CD4-positive, alpha-beta T cell treated with Interleukin-10 for 1 hour (primary cell): ENCODE data around the gene MRPS25.

Experiments
- DNase-seq: peaks from one replicate; pipeline ENCODE4 v3.0.0-alpha.2; 2020

The MRPS25 gene

DNA sequence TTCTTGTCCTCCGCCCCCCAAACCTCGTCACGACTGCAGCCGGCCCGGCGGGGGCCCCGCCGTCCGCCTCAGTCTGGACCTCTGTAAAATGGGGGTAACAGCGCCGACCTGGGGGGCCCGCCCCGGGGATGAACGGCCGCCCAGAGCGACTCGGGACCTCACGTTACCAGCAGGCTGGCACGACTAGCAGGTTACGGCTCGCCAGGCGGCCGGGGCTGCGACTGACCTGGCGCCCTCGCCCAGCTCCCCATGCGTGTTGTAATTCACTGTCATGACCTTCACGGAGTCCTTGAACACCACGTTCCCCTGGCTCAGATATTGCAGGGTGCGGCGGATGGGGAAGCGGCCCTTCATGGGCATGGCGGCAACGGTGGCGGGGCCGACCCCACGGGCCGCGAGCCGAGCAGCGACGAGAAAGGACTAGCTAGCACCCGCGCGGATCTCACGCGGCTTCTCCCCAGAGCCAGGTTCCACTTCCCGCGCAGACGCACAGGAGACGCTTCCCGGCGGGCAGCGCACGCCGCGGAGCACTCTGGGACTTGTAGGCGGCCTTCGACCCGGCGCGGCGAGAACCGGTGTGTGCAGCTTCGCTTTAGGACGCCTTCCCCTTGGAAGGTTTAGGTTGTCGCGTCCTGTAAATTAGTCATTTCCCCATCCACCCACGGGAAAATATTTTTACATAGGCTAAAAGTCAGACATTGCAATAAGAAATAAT lies at the start of gene MRPS25:
Gene MRPS25 (minus strand): TSS at position 481 of the 715 bp plus-strand sequence. CDS start 121 bp downstream, at position 360.
- peak; percentile 91 for DNase-seq

DNA sequence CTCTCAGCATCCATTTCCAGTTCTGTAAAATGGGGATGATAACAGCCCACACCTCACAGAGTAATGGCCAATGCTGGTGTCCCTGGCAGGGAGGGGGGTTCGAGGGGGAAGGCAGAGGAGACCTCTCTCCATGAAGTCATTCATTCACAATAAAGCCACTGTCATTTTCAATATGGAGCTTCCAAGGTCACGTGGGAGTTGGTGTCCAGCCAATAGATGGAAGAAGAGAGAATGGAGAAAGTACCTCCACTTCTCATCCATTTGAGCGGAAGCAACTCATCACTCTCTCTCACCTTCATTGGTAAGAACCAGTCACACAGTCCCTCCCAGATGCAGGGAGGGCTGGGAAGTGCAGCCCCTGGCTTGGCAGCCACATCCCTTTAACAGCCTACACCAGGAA lies 48.8 kb upstream of the MRPS25 start:
- no peak for DNase-seq

DNA sequence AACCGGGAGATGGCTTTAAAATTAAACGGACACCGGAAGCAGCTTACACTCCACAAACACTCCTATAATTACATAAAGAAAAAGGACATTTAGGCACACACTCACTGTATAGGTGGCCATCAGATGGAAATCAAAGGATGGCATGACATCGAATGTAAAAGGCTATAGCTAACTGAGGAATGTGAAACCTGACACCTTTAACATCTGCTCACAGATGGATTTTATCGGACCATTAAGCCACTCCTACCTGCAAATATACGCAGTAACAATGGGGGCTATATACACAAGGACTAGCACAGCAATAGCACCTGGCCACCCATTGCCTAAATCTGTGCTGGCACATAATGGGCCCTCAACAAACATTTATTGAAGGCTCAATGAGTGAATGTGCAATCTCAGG lies 48.4 kb upstream of the MRPS25 start:
- no peak for DNase-seq

DNA sequence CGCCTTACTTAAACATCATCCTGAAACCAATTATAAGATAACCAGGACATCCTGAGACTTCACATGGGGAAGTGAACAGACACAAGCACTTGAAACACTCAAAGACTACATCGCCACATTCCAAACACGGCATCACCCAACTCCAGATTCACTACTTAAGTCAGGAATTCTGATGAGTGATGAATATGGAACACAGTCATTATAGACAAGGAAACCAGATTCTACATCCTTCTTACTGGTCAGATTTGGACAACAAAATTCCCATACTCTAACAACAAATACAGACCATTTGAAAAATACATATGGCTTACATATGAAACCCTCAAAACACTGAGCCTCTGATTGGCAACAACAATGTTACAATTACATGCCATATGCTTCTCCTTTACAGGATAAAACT lies 46.9 kb upstream of the MRPS25 start:
- DNase-seq = no peak

DNA sequence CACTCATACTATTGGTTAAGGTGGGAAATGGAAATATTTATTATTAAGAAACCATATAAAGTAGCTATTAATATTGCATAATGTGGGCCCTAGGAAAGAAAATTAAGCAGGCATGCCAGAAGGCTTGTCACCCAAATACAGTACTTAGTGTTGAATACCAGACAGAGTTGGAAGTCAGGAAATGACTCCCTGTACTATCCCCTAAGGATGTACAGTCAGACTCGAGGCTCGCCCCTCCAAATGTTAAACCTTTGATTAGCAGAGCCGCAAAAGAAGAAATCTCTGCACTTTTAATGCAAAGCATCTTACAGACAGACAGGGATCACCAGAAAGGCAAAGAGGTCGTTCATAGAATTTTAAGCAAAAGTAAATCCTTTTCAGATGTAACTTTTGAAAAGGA lies 45.1 kb upstream of the MRPS25 start:
- DNase-seq = no peak

DNA sequence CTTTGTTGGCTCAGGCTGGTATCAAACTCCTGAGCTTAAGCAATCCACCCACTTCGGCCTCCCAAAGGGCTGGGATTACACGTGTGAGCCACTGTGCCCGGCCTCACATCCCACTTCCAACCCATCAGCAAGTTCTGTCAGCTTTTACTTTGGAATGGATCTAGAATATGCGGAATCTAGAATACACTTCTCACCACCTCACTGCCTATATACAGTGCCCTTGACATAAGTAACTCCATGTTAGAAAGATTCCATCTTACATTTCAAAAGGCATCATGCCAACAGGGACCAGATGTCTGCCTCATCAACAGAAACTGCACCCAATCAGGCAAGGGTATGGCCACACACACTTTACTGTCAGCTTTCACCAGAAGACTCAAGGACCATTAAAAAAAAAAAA lies 43.8 kb upstream of the MRPS25 start:
- no peak for DNase-seq

DNA sequence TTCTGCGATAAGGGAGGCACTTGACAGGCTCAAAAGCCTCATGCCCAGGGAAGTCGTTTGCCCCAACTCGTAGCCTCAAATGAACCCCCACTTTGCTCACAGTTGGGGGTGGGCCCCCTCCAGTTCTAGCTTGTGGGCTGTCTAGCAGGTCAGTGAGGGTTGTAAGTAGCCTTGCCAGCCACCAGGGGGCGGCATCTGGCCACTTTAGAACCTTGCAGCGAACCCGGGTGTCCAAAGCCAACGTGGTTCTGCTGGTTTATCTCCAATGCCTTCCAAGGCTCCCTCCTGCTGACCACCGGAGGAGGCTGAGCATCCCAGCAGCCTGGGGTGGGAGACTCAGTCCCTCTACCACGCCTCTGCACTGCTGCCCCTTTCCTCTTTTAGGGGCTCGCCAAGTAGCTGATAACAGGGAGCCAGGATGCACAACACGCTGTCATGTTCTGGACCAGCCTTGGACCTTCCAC lies 43.0 kb upstream of the MRPS25 start:
- peak; percentile 76 for DNase-seq

DNA sequence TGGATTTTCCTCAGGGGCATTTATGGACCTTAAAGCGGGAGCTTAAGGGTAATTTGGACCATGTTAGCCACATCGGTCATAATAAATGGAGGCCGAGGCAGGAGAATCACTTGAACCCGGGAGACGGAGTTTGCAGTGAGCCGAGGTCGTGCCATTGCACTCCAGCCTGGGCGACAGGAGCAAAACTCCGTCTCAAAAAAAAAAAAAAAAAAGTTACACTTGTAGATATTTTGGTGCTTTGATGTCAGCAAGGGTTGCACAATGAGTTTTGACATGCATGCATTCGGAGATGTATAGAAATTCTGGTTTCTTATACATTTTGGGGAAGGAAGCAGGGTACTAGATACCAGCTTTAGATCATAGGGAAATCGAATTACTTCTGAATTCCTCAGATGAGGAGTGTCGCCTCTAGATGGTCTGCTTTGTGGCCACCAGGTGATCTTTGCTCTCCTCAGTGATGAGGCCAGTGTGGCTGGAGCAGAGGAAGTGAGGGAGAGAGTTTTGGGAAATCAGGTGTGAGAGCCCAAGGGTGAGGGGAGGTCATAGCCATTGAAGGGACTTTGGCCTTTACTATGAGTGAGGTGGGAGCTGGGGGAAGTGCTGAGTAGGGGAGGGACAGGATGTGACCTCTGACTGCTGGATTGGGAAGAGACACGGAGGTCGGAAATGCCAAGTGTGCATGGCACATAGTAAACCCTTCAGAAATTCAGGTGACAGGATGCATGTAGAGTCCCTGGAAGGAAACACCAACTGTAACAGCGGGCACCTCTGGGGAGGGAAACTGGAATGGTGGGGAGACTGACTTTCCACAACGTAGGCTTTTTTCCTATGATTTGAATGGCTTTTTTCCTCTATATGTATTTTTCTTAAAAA lies 42.2 kb upstream of the MRPS25 start:
- no peak for DNase-seq

DNA sequence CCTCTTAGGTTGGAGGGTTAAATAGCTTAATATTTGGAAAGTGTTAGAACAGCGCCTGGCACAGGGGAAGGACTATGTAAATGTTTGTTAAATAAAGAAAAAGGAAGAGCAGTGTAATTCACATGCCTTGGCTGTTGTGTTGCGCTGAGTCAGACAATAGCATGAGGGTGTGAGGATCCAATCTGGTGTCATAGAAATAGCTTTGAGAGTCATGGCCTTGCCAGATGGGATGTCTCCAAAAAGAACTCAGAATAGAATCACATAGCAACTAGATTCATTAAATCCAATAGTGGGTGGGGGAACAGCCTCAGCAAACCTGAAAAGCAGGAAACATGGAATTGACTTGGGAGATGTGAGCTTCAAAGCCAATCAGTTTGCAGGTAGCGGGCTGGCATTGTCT lies 37.7 kb upstream of the MRPS25 start:
- DNase-seq = no peak

DNA sequence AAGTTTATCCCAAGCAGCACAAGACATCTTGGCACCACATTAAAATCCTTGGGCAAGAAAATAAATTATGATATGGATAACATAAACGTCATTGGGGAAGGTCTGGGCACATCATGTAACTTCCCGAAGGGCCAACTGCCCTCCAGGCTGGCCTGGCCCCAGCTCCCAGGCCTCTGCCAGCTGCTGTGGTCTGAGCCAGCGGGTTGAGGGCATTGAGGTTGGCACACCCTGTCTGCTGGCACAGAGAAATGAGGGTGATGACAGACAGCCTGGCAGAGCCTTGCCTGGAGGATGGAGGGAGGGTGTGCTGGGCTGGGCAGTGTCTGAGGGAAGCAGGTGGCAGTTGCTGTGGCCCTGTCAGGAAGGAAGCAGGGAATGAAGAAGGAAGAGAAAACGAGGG lies 37.1 kb upstream of the MRPS25 start:
- no peak for DNase-seq

DNA sequence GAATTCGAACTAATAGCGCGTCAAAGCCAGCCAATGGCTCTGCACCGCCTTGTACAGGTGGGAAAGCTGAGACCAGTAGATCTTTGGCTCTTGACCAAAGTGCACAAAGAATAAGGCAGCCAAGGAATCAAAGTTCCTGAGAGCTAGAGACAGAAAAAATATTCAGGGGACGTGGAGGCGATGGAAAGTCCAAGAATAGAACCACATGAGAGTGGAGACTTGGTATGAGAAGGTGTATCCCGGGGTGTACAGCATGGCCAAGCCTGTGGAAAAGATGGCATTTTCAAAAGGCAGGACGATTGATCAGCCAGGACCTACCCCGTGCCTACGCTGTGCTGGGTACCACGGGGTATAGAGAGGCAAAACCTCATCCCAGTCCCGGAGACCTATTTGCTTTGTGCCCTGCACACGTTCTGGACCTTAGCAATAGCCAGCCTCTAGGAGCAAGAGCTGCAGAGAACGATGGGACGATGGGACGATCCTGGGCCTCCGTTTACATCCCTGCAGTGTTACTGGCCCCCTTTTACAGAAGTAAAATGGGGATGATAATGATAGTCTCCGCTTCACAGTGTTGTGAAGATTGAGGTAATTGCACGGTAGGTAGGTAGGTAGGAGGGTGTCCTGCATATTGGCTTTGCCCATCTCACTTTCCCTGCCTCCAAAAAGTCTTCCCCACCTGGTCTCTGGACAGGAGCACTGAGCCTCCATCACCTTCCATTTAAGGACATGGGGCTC lies 34.4 kb upstream of the MRPS25 start:
- DNase-seq = no peak

DNA sequence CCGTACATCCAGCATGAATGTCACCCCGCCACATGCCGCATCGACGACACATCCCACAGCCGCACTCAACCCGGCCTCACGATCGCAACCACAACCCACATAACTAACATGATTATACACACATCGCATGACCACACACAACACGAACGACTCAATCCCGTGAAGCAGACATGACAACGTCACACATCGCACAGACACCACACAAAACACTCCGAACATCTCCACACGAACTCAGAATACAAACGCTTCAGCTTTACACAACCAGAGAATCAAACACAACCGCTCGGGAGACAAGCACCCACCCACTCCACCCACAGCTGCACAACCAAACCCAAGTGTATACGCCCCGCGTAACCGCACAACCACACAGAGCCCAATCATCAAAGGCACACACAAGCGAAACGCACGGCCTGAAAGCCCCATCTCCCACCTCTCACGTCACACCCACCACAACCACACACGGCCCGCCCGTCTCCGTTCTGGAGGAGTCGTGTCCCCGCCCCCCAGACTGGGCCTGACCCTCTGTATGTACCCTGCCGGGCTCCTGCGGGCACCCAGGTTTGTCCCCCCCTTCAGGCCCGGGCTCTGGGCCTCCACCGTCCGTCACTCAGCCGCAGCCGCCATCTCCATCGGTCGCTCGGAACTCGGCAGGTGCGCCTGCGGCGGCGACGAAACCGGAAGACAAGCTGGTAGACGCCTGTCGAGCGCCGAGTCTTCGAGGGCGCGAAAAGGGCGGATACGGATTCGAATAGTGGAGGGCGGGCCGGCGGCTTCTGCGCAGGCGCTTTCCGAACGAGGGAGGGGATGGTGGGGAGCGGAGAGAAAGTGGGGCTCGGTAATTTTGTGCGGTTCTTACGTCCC lies 33.6 kb upstream of the MRPS25 start, which contains the start of gene RBSN:
Gene RBSN (minus strand): TSS at position 646 of the 861 bp plus-strand sequence. CDS start 3,028 bp downstream, outside the sequence.
- peak; percentile 97 for DNase-seq

DNA sequence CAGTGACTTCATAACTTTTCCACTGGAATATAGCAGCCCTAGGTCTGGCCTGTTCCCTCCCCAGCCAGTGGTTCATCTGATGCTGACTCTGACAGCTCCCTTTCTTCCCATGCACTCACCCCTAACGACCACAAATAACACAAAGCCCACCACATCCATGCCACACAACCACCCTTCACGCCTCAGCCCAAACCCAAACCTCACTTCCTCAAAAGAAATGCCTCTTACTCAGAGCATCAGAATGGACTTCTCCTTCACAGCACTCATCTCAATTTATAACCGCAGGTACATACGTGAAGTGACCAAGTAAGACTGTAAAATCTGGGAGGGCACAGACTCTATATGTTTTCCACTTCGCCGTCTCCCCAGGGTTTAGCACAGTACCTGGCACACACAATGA lies 32.8 kb upstream of the MRPS25 start:
- peak; percentile 53 for DNase-seq

DNA sequence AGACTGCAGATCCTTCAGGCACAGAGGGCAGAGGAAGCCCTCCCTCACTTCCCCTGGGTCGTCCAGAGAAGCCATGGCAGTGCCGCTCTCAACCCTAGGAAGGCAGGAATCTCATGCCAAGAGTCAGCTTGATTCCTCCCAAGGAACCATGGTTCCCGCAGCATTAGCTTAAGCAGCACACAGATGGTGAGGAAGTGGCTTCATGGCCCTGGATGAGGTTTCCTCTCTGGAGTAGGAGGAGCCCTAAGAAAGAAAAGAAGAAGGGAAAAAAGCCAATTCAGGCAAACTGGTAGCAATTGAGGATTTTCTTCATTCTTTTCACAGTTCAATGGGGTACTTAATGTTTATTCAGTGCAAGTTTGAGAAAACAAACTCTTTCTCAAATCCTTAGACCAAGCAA lies 30.9 kb upstream of the MRPS25 start:
- no peak for DNase-seq

DNA sequence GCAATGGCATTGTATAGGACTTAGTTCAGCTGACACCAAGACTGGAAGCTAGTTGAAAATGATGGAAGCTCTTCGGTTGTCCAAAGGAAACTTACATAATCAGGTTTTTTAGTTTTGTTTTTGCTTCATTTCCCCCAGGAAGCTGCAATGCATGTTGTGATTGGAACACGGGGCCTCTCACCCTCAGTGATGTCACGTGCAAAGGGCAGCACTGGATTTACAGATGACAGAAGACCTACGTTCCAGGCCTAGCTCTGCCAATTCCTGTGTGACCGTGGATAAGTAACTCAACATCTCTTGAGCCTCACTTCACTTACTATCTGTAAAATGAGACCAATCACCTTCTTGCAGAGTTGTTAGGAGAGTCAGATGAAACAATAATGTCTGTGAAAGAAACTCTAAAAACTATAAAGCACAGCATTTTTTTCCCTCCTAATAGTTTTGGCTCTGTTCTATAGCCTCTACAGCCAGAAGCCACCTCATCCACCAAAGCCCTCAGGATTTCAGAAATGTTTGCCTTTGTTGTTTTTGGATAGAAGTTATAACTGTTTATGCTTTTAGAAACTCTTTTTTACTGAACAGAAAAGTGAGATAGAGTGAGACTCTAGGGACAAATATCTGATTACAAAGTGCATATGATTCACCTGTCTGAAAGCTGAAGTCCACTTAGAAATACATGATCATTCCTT lies 29.2 kb upstream of the MRPS25 start:
- DNase-seq = no peak

DNA sequence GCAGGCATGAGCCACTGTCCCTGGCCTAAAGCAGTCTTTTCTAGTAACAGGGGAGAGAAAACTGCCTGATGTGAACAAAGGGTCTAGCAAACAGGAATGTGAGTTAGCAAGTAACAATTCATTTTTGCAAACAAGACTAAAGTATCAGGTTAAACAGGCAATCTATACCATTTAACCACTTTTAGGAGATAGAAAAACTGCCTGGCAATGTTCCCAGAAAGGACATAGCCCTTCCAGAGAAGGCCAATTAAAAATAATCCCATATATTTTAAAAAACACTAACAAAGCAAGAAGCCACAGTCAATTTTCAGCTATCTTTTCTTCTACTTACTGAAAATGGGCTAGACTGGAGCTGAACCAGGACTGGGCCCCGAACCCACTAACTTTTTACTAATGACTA lies 27.6 kb upstream of the MRPS25 start:
- DNase-seq = no peak

DNA sequence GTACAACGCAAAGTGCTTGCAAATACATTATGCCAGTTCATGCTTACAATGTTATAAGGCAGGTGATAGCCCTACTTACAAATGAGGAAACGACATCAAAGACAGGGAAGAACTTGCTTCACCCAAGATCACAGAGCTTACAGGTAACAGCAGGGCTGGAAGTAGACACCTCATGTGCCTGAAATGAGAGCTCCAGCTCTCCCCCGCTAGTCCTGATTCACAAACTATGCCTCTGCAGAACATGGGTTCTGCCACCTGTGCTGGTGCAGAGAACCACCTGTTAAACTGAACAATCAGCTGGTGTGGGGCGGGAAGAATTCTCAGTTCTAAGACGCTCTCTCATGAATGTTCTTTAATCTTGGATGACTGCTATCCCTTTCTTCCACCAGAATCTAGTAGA lies 26.5 kb upstream of the MRPS25 start:
- DNase-seq = no peak

DNA sequence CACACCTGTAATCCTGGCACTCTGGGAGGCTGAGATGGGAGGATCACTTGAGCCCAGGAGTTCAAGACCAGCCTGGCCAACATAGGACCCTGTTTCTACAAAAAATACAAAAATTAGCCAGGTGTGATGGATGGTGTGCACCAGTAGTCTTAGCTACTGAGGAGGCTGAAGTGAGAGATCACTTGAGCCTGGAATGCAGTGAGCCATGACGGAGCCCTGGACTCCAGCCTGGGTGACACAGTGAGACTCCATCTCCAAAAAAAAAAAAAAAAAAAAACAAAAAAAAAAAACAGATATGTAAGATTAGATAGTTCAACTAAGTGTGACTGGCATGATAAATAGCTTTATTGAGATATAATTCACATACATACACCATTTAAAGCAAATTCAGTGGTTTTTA lies 24.1 kb upstream of the MRPS25 start:
- DNase-seq = no peak

DNA sequence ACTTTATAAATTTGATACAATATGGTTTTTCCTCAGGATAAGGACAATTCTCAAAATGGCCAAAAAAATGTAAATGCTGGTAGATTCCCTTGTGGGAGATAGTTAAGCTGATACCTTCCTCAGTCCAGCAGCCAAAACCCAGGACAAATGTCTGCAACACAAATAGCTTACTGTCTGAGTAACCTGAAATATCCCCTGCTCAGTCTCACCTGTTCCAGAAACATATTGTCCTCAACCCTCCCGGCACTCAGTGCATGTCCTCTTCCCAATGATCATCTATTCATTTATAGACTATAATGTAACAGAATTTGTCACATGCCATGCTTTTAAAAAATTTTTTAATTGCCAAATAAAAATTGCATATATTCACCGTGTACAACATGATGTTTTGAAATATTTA lies 21.6 kb upstream of the MRPS25 start:
- no peak for DNase-seq

DNA sequence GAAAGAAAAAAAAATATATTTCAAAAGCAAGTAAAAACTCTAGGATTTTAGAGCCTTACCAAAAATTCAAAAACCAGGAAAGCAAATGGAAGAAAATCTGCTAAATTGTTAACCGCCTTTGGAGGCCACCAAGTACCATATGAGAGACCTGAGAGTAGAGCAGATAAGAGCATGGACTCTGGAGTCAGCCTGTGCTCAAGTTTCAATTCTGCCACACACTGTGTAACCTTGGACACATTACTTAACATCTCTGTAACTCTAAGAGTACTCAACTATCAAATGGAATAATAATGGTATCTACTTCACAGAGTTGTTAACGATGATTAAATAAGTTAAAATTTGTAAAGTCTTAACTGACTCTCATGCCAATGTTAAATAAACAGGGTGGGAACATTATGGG lies 21.1 kb upstream of the MRPS25 start:
- DNase-seq = no peak

DNA sequence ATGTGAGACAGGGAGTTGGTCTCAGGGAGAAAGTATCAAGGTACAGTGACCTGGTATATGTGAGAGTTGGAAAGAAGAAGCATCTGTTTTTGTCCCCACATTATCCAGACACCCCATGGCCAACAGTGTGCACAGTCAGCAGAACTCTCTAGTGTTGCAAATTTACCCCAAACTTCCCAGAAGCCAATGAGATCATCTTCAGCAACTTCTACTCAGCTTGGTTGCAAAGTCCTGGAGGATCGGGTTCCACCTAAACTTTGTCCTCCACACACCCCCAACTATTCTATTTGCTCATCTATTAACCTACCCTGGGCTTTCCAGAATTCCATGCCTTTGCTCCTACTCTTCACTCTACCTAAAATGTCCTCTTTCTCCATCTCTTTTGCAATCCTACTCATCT lies 18.1 kb upstream of the MRPS25 start:
- no peak for DNase-seq
